Duodenal mucosa (tissue), 2 donors: ENCODE measurements around the gene WNT5B.

ENCODE experiments used
- H3K27ac ChIP-seq: one replicate; pipeline ENCODE4 v1.7.0; 2013; ENCODE audit warnings: low read depth, low read length
- H3K27me3 ChIP-seq, 2 donors: one replicate each; pipeline ENCODE4 v1.7.0; 2013; ENCODE audit warnings: low read length in 2 of 2, control low read depth in 1 of 2; ENCODE audit not compliant: insufficient read depth in 2 of 2, control insufficient read depth in 1 of 2
- H3K36me3 ChIP-seq, 2 donors: one replicate each; pipeline ENCODE4 v1.7.0; 2013; ENCODE audit warnings: low read length in 2 of 2, control low read depth in 1 of 2; ENCODE audit not compliant: insufficient read depth in 2 of 2, control insufficient read depth in 1 of 2
- H3K4me1 ChIP-seq, 2 donors: one replicate each; pipeline ENCODE4 v1.7.0; 2013; ENCODE audit warnings: low read length in 2 of 2, control low read depth in 1 of 2; ENCODE audit not compliant: insufficient read depth in 2 of 2, control insufficient read depth in 1 of 2
- H3K4me3 ChIP-seq, 2 donors: one replicate each; pipeline ENCODE4 v1.7.0; 2013; ENCODE audit warnings: low read length in 2 of 2, low read depth in 1 of 2
- H3K9ac ChIP-seq, 2 donors: one replicate each; pipeline ENCODE4 v1.7.0; 2013; ENCODE audit warnings: low read length in 2 of 2, low read depth in 1 of 2
- H3K9me3 ChIP-seq, 2 donors: one replicate each; pipeline ENCODE4 v1.7.0; 2013; ENCODE audit warnings: low read length in 2 of 2, control low read depth in 1 of 2; ENCODE audit not compliant: control insufficient read depth in 1 of 2

WNT5B gene

DNA sequence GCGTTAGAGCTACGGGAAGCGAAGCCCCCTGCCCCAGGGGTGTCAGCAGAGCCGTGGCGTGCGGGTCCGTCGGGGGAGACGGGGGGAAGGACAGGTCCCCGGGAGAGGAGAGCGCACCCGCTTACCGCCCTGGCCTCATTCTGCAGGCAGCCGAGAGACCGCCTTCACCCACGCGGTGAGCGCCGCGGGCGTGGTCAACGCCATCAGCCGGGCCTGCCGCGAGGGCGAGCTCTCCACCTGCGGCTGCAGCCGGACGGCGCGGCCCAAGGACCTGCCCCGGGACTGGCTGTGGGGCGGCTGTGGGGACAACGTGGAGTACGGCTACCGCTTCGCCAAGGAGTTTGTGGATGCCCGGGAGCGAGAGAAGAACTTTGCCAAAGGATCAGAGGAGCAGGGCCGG, 10.5 kb downstream of the WNT5B start:
- H3K9ac ChIP-seq: no peak overlapping the region
- H3K9me3 ChIP-seq: no peaks in the 10 kb centered on the region
- H3K4me3 ChIP-seq: no peak overlapping the region
- H3K4me1 ChIP-seq: peaks cover 10 to 17% of the 10 kb centered on the region in 2 donors
- no peaks in the 10 kb centered on the region for H3K27me3 ChIP-seq
- H3K27ac ChIP-seq: no peak overlapping the region
- no peaks in the 10 kb centered on the region for H3K36me3 ChIP-seq

DNA sequence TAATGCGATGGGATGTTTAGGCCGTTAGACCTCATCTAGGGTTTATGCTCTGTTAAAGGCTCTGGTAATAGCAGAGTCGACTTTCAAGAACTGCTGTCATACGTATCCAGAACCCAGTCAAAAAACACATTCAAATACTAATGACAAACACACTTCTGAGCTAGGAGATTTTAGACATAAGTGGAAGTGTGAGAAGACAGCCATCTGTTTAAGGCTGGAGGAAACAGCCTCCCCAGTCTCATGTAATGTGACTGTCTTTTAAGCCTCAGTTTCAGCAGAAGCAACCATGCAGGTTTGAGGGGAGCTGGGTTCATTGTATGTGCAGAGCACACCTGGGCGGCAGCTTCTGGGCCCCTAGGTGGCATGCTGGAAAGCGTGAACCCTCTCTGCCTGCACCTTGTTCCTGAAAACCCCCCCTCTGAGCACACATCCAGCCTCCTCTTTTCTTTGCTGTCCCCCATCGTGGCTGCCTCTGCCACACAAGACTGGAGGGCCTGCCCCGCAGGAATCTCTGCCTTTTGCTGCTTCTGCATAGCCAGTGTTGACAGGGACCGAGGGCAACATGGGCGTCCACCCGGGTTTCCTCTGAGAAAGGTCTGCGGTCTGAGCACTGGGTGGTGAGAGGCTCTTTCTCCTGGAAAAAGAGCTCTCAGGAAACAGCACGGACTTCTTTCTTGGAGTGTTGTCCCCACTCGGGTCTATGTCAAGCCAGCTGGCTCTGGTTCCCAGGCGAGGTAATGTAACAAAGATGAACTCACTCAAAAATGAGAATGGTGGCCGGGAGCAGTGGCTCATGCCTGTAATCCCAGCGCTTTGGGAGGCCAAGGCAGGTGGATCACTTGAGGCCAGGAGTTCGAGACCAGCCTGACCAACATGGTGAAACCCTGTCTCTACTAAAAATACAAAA, 11.6 kb downstream of the WNT5B start:
- no peak overlapping the region for H3K27ac ChIP-seq

DNA sequence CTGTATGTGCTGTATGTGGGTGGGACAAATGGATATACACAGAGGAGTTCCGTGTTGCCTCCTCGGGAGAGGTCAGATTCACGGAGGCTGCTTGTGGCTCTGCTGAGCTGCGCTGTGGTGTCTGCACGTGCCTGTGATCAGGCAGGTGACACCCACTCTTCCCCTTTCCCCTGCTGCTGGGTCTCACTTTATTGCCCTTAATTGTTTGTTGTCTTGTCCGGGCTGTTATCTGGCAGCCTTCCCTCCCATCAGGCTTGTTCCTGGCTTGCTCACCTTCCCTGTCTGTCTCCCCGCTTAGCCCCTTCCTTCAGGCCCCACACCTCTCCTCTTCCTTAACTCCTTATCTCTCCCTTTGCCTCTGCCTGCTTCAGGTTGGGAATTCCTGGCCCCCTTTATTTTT, 13.5 kb downstream of the WNT5B start:
- no peak overlapping the region for H3K27ac ChIP-seq
- H3K4me1 ChIP-seq: peaks cover 10 to 17% of the 10 kb centered on the region in 2 donors
- no peak overlapping the region for H3K9ac ChIP-seq
- H3K36me3 ChIP-seq: no peaks in the 10 kb centered on the region
- H3K4me3 ChIP-seq: no peak overlapping the region
- H3K27me3 ChIP-seq: no peaks in the 10 kb centered on the region
- no peaks in the 10 kb centered on the region for H3K9me3 ChIP-seq

More for the DNA sequence above, 11.6 kb downstream of the WNT5B start:
- peaks cover 10 to 17% of the 10 kb centered on the region in 2 donors for H3K4me1 ChIP-seq
- no peak overlapping the region for H3K4me3 ChIP-seq
- H3K9me3 ChIP-seq: no peaks in the 10 kb centered on the region
- no peak overlapping the region for H3K9ac ChIP-seq
- no peaks in the 10 kb centered on the region for H3K27me3 ChIP-seq
- H3K36me3 ChIP-seq: no peaks in the 10 kb centered on the region

DNA sequence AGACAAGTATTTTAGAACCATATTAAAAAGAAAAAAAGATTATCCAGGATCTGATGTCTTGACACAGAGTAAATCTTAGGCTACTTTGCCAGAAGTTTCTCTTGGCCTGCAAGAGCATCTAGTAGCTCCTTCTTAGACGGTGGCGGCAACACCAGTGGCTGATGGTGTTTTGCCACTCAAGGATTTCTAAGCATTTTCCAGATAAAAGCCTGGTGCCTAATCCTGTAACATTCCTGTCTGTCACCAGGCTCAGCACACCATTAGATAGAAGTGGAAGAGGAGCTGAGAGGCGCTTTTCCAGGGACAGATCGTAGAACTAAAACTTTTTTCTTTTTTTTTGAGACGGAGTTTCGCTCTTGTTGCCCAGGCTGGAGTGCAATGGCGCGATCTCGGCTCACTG, 14.0 kb downstream of the WNT5B start:
- Histone ChIP-seq H3K9ac (no peak overlapping the region), H3K36me3 (no peaks in the 10 kb centered on the region), H3K4me3 (no peak overlapping the region)

DNA sequence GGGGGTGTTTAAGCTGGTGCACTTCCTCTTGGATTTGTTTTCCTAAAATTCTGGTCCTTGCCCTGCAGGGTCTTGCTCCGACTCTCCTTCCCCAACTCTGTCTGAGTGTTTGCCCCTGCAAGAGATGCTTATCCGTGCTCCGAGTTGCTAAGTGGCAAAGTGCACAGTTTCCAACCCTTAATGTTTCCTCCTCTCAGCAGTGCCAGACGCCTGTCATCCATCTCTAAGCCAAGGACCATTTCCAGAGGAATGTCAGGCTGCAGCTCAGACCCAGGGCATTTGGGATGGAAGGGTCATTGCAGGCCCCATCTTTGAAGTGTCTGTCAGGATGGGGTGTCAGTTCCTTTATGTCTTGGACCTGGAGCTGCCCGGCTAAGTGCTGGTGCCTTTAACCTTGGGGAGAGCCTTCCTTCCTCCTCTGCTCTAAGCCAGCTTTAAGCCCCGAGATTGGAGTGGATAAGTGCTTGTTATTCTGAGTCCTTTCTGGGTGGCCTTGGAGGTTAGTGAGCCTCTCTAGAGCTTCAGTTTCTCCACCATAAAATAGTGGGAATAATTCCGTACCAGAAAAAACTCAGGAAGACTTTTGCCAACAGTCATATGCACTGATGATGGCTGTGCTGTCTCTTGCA, 15.0 kb downstream of the WNT5B start:
- Histone ChIP-seq H3K4me3 (no peak overlapping the region), H3K36me3 (no peaks in the 10 kb centered on the region), H3K27ac (no peak overlapping the region), H3K9me3 (no peaks in the 10 kb centered on the region), H3K27me3 (no peaks in the 10 kb centered on the region), H3K9ac (no peak overlapping the region), H3K4me1 (peaks cover 10 to 17% of the 10 kb centered on the region in 2 donors)

More for the DNA sequence above, 14.0 kb downstream of the WNT5B start:
- H3K27me3 ChIP-seq: no peaks in the 10 kb centered on the region
- H3K9me3 ChIP-seq: no peaks in the 10 kb centered on the region
- peaks cover 10 to 17% of the 10 kb centered on the region in 2 donors for H3K4me1 ChIP-seq
- no peak overlapping the region for H3K27ac ChIP-seq

DNA sequence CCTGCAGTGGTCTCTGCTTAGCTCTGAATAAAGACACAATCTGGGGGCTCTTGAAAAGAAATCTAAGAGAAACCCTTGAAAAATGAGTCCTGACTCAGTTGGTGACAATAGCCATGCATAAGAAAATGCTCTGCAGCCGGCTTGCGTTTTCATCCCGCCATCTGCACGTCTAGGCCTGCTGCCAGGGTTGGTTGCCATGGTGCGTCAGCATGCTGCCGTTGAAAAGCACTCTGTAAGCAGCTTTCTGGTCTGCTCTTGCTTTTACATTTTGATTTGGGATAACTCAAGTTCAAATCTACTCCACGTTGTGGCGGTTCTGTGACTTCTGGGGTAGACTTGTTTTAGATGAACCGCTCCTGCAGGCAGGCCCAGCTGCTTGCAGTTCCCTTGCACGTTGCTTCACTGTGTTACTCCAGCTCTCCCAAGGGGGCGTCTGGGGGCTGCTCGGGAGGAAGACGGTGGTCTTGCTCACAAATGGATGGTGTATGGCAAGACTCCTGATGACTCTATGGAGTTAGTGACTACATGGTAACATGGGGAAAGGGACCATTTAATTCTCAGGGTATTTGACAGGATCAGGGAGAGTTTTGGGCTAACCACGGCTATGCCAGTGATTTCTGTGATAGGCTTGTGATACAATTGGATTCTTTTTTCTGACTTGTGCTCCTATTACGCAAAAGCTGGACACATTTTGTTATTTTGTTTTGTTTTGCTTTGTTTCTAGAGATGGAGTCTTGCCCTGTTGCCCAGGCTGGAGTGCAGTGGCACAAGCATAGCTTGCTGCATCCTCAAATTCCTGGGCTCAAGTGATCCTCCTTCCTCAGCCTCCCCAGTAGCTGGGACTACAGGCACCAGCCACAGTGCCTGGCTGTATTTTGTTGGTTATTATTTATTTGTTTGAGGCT, 15.8 kb downstream of the WNT5B start:
- Histone ChIP-seq H3K36me3 (no peaks in the 10 kb centered on the region), H3K4me3 (no peak overlapping the region), H3K27me3 (no peaks in the 10 kb centered on the region), H3K9ac (no peak overlapping the region), H3K27ac (no peak overlapping the region), H3K4me1 (peaks cover 10 to 17% of the 10 kb centered on the region in 2 donors), H3K9me3 (no peaks in the 10 kb centered on the region)

DNA sequence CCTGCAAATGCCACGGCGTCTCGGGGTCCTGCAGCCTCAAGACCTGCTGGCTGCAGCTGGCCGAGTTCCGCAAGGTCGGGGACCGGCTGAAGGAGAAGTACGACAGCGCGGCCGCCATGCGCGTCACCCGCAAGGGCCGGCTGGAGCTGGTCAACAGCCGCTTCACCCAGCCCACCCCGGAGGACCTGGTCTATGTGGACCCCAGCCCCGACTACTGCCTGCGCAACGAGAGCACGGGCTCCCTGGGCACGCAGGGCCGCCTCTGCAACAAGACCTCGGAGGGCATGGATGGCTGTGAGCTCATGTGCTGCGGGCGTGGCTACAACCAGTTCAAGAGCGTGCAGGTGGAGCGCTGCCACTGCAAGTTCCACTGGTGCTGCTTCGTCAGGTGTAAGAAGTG, 16.8 kb downstream of the WNT5B start:
- no peak overlapping the region for H3K27ac ChIP-seq
- no peak overlapping the region for H3K4me3 ChIP-seq
- H3K36me3 ChIP-seq: no peaks in the 10 kb centered on the region

DNA sequence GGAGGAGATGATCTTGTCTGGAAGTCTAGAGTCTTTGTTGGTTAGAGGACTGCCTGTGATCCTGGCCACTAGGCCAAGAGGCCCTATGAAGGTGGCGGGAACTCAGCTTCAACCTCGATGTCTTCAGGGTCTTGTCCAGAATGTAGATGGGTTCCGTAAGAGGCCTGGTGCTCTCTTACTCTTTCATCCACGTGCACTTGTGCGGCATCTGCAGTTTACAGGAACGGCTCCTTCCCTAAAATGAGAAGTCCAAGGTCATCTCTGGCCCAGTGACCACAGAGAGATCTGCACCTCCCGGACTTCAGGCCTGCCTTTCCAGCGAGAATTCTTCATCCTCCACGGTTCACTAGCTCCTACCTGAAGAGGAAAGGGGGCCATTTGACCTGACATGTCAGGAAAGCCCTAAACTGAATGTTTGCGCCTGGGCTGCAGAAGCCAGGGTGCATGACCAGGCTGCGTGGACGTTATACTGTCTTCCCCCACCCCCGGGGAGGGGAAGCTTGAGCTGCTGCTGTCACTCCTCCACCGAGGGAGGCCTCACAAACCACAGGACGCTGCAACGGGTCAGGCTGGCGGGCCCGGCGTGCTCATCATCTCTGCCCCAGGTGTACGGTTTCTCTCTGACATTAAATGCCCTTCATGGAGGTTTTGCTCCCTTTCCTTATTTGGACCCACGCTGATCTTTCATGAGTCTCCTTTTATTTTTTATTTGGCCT, 17.7 kb downstream of the WNT5B start:
- Histone ChIP-seq H3K27ac (no peak overlapping the region), H3K4me1 (peaks cover 10 to 24% of the 10 kb centered on the region in 2 donors), H3K4me3 (no peak overlapping the region), H3K9me3 (no peaks in the 10 kb centered on the region), H3K9ac (no peak overlapping the region), H3K36me3 (no peaks in the 10 kb centered on the region), H3K27me3 (no peaks in the 10 kb centered on the region)

More for the DNA sequence above, 16.8 kb downstream of the WNT5B start:
- peaks cover 10 to 24% of the 10 kb centered on the region in 2 donors for H3K4me1 ChIP-seq
- H3K9me3 ChIP-seq: no peaks in the 10 kb centered on the region
- no peak overlapping the region for H3K9ac ChIP-seq
- H3K27me3 ChIP-seq: no peaks in the 10 kb centered on the region

DNA sequence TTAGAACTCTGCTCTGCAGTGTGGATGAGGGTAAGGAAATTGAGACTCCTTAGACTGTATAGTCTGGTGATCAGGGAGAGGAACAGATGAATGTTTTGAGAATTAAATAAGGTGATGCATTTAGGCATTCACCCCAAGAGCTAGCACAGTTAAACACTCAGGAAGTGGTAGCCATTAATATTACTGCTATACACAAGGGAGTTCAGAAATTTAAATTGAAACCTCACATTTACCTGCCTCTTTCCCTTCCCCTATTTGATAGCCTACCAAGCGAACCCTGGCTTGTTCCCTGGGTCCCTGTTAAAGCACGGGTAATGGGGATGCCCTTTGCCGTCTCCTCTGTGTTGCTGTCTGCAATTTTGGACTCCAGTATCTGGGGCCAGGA, 18.2 kb downstream of the WNT5B start:
- no peak overlapping the region for H3K27ac ChIP-seq
- peaks cover 9 to 22% of the 10 kb centered on the region in 2 donors for H3K4me1 ChIP-seq
- H3K27me3 ChIP-seq: no peaks in the 10 kb centered on the region
- H3K9me3 ChIP-seq: no peaks in the 10 kb centered on the region
- no peaks in the 10 kb centered on the region for H3K36me3 ChIP-seq
- no peak overlapping the region for H3K4me3 ChIP-seq
- H3K9ac ChIP-seq: no peak overlapping the region
